K562 (cell line): Measurements from ENCODE around the gene BTBD16. TPM values are rescaled to one million over a fixed set of nuclear protein-coding genes. Genes with fewer than 3 reads are reported as not detected.
A peak's percentile ranks its signal among the peaks of the same experiment; 100 is the strongest.

Source experiments
- ATAC-seq: fragments of 200-7000 bp; cut with Tn5 transposase; 3 replicates; pipeline ENCODE4 v1.9.1; 2020; ENCODE audit warnings: moderate library complexity
- BruUV-seq: library from RNA; stranded (reverse); fragments of 400-500 nt; replicated peaks from 2 replicates; lab custom pipeline; 2021; lab: Mats Ljungman, UMichigan
- CTCF ChIA-PET: fragments of 300-600 bp; formaldehyde crosslinking; extraction: SDS; loops from one replicate; lab custom pipeline; 2021; ENCODE audit warnings: low intra/inter-chr PET ratio; lab: Yijun Ruan, JAX
- POLR2A ChIA-PET: fragments of 300-600, 350-650 bp; sonication (Branson Sonifier 250); formaldehyde crosslinking; extraction: SDS; loops from one replicate; lab custom pipeline; 2021; ENCODE audit warnings: antibody characterized with exemption, inconsistent platforms; lab: Yijun Ruan, JAX
- DNase-seq, 4 experiments: peaks; one replicate each; pipeline versions ENCODE4 v3.0.0 to v3.0.0-alpha.2; 2011 to 2018; ENCODE audit warnings: low spot score in 3 of 4, mixed read lengths in 3 of 4; ENCODE audit errors: extremely low read depth in 1 of 4
- FAIRE-seq: peaks from 2 replicates; lab custom pipeline; 2011; peaks lifted over from hg19 to GRCh38; lab: Jason Lieb, UNC
- H2AFZ ChIP-seq: 2 replicates; pipeline ENCODE4 v1.6.0; 2011; ENCODE audit warnings: low read depth, low read length, control low read depth, inconsistent platforms
- H3K27ac ChIP-seq: fragments of 200-600 bp; 3 replicates; pipeline ENCODE4 v1.8.0; 2011; ENCODE audit warnings: low read depth, mild to moderate bottlenecking, control low read depth, inconsistent platforms, low read length, moderate library complexity, mixed read lengths; ENCODE audit errors: extremely low read depth
- H3K27me3 ChIP-seq, 2 experiments: fragments of 300-600 bp in 1 of 2; 2 replicates in 1 of 2; 3 replicates in 1 of 2; pipeline versions ENCODE4 v1.6.0 to v1.8.0; 2011; ENCODE audit warnings: inconsistent platforms in 2 of 2, low read length in 2 of 2, mild to moderate bottlenecking in 1 of 2, mixed read lengths in 1 of 2, moderate library complexity in 1 of 2; ENCODE audit not compliant: control insufficient read depth in 2 of 2, insufficient read depth in 2 of 2
- H3K36me3 ChIP-seq: fragments of 300-600 bp; 3 replicates; pipeline ENCODE4 v1.8.0; 2011; ENCODE audit warnings: mild to moderate bottlenecking, low read length, inconsistent platforms; ENCODE audit not compliant: control insufficient read depth, insufficient read depth
- H3K4me1 ChIP-seq, 2 experiments: fragments of 200-600 bp in 1 of 2; replicated peaks in 1 of 2; 2 replicates in 1 of 2; 3 replicates in 1 of 2; pipeline versions ENCODE4 v1.5.1 to v1.8.0; 2011; ENCODE audit warnings: inconsistent platforms in 2 of 2, low read length in 2 of 2, mild to moderate bottlenecking in 1 of 2, mixed read lengths in 1 of 2, moderate library complexity in 1 of 2; ENCODE audit not compliant: control insufficient read depth in 2 of 2, insufficient read depth in 2 of 2
- H3K4me2 ChIP-seq: 2 replicates; pipeline ENCODE4 v1.6.1; 2011; ENCODE audit warnings: low read length, control low read depth, inconsistent platforms, mixed read lengths; ENCODE audit not compliant: insufficient read depth
- H3K4me3 ChIP-seq: fragments of 200-600 bp; sonication (generic), shearing (Covaris generic); 2 replicates; pipeline ENCODE4 v1.5.1; 2016; ENCODE audit warnings: control low read depth, inconsistent platforms
- H3K79me2 ChIP-seq: fragments of 200-600 bp; 3 replicates; pipeline ENCODE4 v1.8.0; 2011; ENCODE audit warnings: low read length, inconsistent platforms; ENCODE audit not compliant: control insufficient read depth, insufficient read depth
- H3K9ac ChIP-seq, 2 experiments: 2 replicates each; pipeline versions ENCODE4 v1.6.0 to v1.6.1; 2011; ENCODE audit warnings: low read depth in 2 of 2, low read length in 2 of 2, control low read depth in 1 of 2, inconsistent platforms in 1 of 2, mild to moderate bottlenecking in 1 of 2, mixed read lengths in 1 of 2; ENCODE audit not compliant: insufficient read depth in 1 of 2
- H3K9me1 ChIP-seq: one replicate; pipeline ENCODE4 v1.6.0; 2011; ENCODE audit warnings: inconsistent platforms, mild to moderate bottlenecking, low read length, moderate library complexity; ENCODE audit not compliant: control insufficient read depth, insufficient read depth
- H3K9me3 ChIP-seq: replicated peaks from 2 replicates; pipeline ENCODE4 v1.5.1; 2011; ENCODE audit warnings: low read depth, low read length, inconsistent platforms; ENCODE audit not compliant: control insufficient read depth, insufficient read depth
- H4K20me1 ChIP-seq: replicated peaks from 2 replicates; pipeline ENCODE4 v1.6.1; 2011; ENCODE audit warnings: low read length, inconsistent platforms, mixed read lengths; ENCODE audit not compliant: control insufficient read depth, insufficient read depth
- CTCF ChIP-seq, 3 experiments: IDR thresholded peaks in 2 of 3; conservative IDR thresholded peaks in 1 of 3; 2 replicates each; pipeline ENCODE4 v1.5.1; 2011 to 2012; ENCODE audit warnings: low read length in 3 of 3, mild to moderate bottlenecking in 3 of 3, control low read depth in 2 of 3, improper control_type of control experiment in 1 of 3, inconsistent platforms in 1 of 3, low read depth in 1 of 3, mixed read lengths in 1 of 3, moderate library complexity in 1 of 3; ENCODE audit not compliant: insufficient read depth in 2 of 3
- NFIC ChIP-seq: fragments of 450-650 bp; IDR thresholded peaks from 2 replicates; pipeline ENCODE4 v1.6.1; 2017; ENCODE audit warnings: mild to moderate bottlenecking, inconsistent platforms
- PURB ChIP-seq: sonication (generic); formaldehyde crosslinking; IDR thresholded peaks from 2 replicates; pipeline ENCODE4 v1.9.0; 2021; ENCODE audit warnings: low read depth, mild to moderate bottlenecking, missing genetic modification reagents
- RAD21 ChIP-seq, 2 experiments: fragments of 250-450 bp in 1 of 2; fragments of 450-650 bp in 1 of 2; sonication (Bioruptor Pico) in 1 of 2; formaldehyde crosslinking in 1 of 2; IDR thresholded peaks in 1 of 2; conservative IDR thresholded peaks in 1 of 2; 2 replicates each; pipeline versions ENCODE4 v1.4.0 to v1.8.0; 2020 to 2022; ENCODE audit warnings: mild to moderate bottlenecking in 2 of 2, moderate library complexity in 1 of 2
- SMC3 ChIP-seq: conservative IDR thresholded peaks from 2 replicates; pipeline ENCODE4 v1.6.1; 2011; ENCODE audit warnings: low read depth, low read length, improper control_type of control experiment; ENCODE audit not compliant: insufficient read depth
- STAG1 ChIP-seq: sonication (generic); formaldehyde crosslinking; IDR thresholded peaks from 2 replicates; pipeline ENCODE4 v1.5.0; 2020; ENCODE audit warnings: missing genetic modification reagents, borderline replicate concordance
- ZNF395 ChIP-seq: fragments of 200-800 bp; sonication (Bioruptor generic); IDR thresholded peaks from 2 replicates; pipeline ENCODE4 v1.6.1; 2017; ENCODE audit warnings: missing genetic modification characterization, missing compliant biosample characterization
- WGBS: fragments of 100-300 bp; shearing (Covaris generic); methylation state at CpG from one replicate; pipeline ENCODE4 v1.1.6; 2016; ENCODE audit warnings: low coverage, mixed read lengths; ENCODE audit not compliant: insufficient coverage; ENCODE audit errors: missing lambda C conversion rate; 5-methylcytosine and 5-hydroxymethylcytosine counted together
- in situ Hi-C: fragments of 300-500 bp; cut with MboI; formaldehyde crosslinking; loops from 4 replicates; pipeline ENCODE4 v1.15.0; 2018; ENCODE audit warnings: inconsistent platforms, mixed read lengths
- intact Hi-C: fragments of 100-400 bp; cut with micrococcal nuclease; formaldehyde crosslinking; loops from 2 replicates; pipeline ENCODE4 v1.14.2; 2022
- polyA plus RNA-seq, 8 experiments: library from polyadenylated mRNA; depleted of rRNA in 4 of 8; stranded (reverse) in 5 of 8; unstranded in 3 of 8; fragments of >200 nt; fragmentation: Nextera tagmentation in 2 of 8; fragmentation: Illumina TruSeq in 1 of 8; extraction: Ambion mirVana in 2 of 8; extraction: Trizol in 1 of 8; gene quantifications; 2 replicates each; pipeline versions ENCODE4 v1.2.1 to v1.2.3, GENCODE V29; 2011 to 2014; ENCODE audit warnings: inconsistent platforms in 1 of 8, missing spikeins in 1 of 8
- total RNA-seq, 7 experiments: library from RNA; depleted of rRNA in 6 of 7; stranded (reverse); fragments of >200 nt in 6 of 7; fragmentation: Illumina TruSeq in 2 of 7; extraction: Trizol in 2 of 7; gene quantifications; 2 replicates each; pipeline versions ENCODE4 v1.2.1 to v1.2.3, GENCODE V29; 2011 to 2021; ENCODE audit warnings: low replicate concordance in 1 of 7

Gene BTBD16
- total and polyA plus RNA-seq, 9 of the 15 experiments (the other 6 are each of a cell fraction or from before 2014, with no cell fraction given) = 0.11 TPM; not detected in 8

- TF ChIP-seq ZNF395 (CRISPR knock-in tag) (no peak), NFIC (no peak)
- TF ChIP-seq, all 486 proteins: peak for 0
These were observed 6.5 kb downstream of the BTBD16 start (continued) for GRCh38 chr10:122277526-122278136.

- Histone ChIP-seq H3K9ac (no peak overlapping the region), H3K27ac (no peak overlapping the region), H3K4me1 (no peaks in the 10 kb centered on the region), H4K20me1 (no peaks in the 10 kb centered on the region; the same call in 1 of the 2 replicates), H3K27me3 (no peaks in the 10 kb centered on the region; a peak in 1 of 5 replicates), H3K9me3 (no peaks in the 10 kb centered on the region), H2AFZ (no peak overlapping the region), H3K79me2 (no peaks in the 10 kb centered on the region), H3K9me1 (no peaks in the 10 kb centered on the region), H3K36me3 (no peaks in the 10 kb centered on the region), H3K4me3 (no peak overlapping the region), H3K4me2 (no peak overlapping the region)
- peak; percentile 15 for FAIRE-seq
- CTCF ChIA-PET = interaction anchor here (1.1 to 1.2 kb wide), 2 partner anchors 155 to 286 kb away, joined by 3 read pairs; no protein-coding TSS in a partner anchor
- peak; percentile 73; the same call in 2 of the 3 replicates for ATAC-seq
- no TSS peak for BruUV-seq
- intact Hi-C loops (loop anchor here (5.0 kb wide), 1 partner anchor 288 kb away; no protein-coding TSS in a partner anchor), in situ Hi-C loops (no loop called here)
- POLR2A ChIA-PET = interaction anchor here (0.6 kb wide), 1 partner anchor 216 kb away, joined by 3 read pairs; no protein-coding TSS in a partner anchor
- WGBS = 4% methylated on average over 8 of the region's 9 CpGs
- DNase-seq = peak; percentile 25 to 42 (median 36)
- TF ChIP-seq STAG1 (CRISPR knock-in tag) (peak; percentile 71; the same call in 1 of the 2 replicates), RAD21 (CRISPR knock-in tag; conservative IDR thresholded peaks at IDR 0.05 in 1 of 2, IDR thresholded peaks at IDR 0.05 in 1 of 2) (peak in 1 of 2 experiments; percentile 64; a peak in 2 of 4 replicates), PURB (CRISPR knock-in tag) (no peak), CTCF (IDR thresholded peaks at IDR 0.05 in 2 of 3, conservative IDR thresholded peaks at IDR 0.05 in 1 of 3; ENCODE audit: insufficient read depth in 2 of 3, low read depth in 1 of 3, low read length in 3 of 3) (peak; percentile 57 to 65 (median 62)), SMC3 (0 out of 2 replicates have a peak, but pooled peaks have one; percentile 24)
These were observed 8.6 kb downstream of the BTBD16 start for GRCh38 chr10:122279725-122280141.
